DND-41 (cell line): ENCODE results near the gene MECP2.

Source experiments
- EZH2 ChIP-seq: IDR thresholded peaks from 3 replicates; pipeline ENCODE4 v1.6.1; 2012; ENCODE audit warnings: borderline replicate concordance, low read depth, mild to moderate bottlenecking, moderate library complexity, low read length, inconsistent platforms; ENCODE audit not compliant: severe bottlenecking
- TF ChIP-seq, protein P1 (sequence below): IDR thresholded peaks from 2 replicates; pipeline ENCODE4 v1.5.1; 2012; ENCODE audit warnings: borderline replicate concordance, low read length, moderate library complexity, mild to moderate bottlenecking; ENCODE audit not compliant: poor library complexity, severe bottlenecking; ENCODE audit errors: extremely low read depth

DNA sequence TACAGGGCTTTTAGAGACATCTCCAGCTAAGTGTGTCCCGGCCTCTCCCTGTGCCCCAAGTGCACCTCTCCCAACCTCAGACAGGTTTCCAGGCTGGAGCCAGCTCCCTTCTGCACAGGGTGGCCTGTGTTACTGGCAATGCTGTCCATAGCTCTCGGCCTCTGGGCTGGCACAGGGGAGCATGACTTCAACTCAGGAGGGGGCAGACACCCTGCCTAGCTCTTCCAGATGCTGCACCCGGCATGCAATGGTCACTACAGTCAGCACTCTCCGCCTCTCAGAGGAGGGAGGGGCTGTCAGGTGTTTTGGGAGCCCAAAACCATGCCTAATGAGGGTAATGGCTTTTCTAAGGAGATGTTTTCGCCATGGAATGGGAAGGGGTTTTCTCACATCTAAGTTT lies 75.4 kb downstream of the MECP2 start:
- TF ChIP-seq, protein P1, sequence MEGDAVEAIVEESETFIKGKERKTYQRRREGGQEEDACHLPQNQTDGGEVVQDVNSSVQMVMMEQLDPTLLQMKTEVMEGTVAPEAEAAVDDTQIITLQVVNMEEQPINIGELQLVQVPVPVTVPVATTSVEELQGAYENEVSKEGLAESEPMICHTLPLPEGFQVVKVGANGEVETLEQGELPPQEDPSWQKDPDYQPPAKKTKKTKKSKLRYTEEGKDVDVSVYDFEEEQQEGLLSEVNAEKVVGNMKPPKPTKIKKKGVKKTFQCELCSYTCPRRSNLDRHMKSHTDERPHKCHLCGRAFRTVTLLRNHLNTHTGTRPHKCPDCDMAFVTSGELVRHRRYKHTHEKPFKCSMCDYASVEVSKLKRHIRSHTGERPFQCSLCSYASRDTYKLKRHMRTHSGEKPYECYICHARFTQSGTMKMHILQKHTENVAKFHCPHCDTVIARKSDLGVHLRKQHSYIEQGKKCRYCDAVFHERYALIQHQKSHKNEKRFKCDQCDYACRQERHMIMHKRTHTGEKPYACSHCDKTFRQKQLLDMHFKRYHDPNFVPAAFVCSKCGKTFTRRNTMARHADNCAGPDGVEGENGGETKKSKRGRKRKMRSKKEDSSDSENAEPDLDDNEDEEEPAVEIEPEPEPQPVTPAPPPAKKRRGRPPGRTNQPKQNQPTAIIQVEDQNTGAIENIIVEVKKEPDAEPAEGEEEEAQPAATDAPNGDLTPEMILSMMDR, result no peak
- TF ChIP-seq EZH2, result no peak
